Fibroblast of villous mesenchyme (primary cell): ENCODE measurements around the gene XRCC1. TPM values are rescaled to one million over a fixed set of nuclear protein-coding genes. Genes with fewer than 3 reads are reported as not detected.

Experiments
- DNase-seq: peaks from one replicate; pipeline ENCODE4 v3.0.0-alpha.2; 2010; ENCODE audit warnings: low read depth
- H3K4me3 ChIP-seq: 2 replicates; pipeline ENCODE4 v1.5.1; 2011; ENCODE audit warnings: low read depth, mild to moderate bottlenecking, low read length
- CTCF ChIP-seq: IDR thresholded peaks from 2 replicates; pipeline ENCODE4 v1.5.1; 2012; ENCODE audit warnings: low read depth, mild to moderate bottlenecking, low read length; ENCODE audit not compliant: insufficient read depth
- total RNA-seq: library from RNA; depleted of rRNA; stranded (reverse); fragments of >200 nt; gene quantifications from 2 replicates; pipeline ENCODE4 v1.2.3, GENCODE V29; 2012

XRCC1 gene
- total RNA-seq, 1 donor, result 28.9 TPM

DNA sequence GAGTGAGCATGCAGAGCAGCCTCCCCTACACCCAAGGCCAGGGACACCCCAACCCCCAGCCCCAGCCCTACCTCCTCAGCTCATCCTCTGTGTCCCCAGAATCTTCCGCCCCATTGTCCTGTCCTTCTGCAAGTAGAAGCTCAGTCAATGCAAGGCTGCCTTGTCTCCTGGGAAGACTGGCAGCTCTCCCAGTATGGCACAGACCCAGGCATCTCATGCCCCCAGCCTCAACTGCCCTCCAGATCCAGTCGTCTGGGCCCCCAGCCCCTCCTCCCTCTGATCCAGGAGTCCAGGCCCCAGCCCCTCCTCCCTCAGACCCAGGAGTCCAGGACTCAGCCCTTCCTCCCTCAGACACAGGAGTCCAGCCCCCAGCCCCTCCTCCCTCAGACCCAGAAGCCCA lies 29.3 kb downstream of the XRCC1 start:
- TF ChIP-seq CTCF, result no peak

DNA sequence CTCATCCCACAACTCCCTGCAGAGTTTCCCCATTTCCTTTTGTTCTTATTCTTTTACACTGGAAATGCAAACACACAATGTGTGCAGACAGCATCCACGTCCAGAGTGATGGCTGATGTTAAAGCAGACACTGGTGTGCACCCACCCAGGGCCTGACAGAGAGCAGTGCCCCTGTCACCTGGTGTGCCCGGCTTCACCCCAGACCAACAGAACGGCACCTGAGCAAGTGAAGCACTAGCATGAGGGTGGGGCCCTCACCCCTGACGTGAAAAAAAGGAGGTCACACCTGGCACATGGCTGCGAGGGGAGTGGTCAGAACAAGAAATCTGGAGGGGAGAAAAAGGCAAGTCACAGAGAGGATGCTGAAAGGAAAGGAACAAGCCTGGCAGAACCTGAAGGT lies 30.1 kb downstream of the XRCC1 start:
- H3K4me3 ChIP-seq, result no peak overlapping the region
- no peak for TF ChIP-seq CTCF
- no peak for DNase-seq

More for the DNA sequence above, 29.3 kb downstream of the XRCC1 start:
- no peak overlapping the region for H3K4me3 ChIP-seq
- DNase-seq, result no peak

- no peak for TF ChIP-seq CTCF
- DNase-seq, result no peak
- no peak overlapping the region for H3K4me3 ChIP-seq
Measured at GRCh38 chr19:43544077-43544476, 31.2 kb downstream of the XRCC1 start.

DNA sequence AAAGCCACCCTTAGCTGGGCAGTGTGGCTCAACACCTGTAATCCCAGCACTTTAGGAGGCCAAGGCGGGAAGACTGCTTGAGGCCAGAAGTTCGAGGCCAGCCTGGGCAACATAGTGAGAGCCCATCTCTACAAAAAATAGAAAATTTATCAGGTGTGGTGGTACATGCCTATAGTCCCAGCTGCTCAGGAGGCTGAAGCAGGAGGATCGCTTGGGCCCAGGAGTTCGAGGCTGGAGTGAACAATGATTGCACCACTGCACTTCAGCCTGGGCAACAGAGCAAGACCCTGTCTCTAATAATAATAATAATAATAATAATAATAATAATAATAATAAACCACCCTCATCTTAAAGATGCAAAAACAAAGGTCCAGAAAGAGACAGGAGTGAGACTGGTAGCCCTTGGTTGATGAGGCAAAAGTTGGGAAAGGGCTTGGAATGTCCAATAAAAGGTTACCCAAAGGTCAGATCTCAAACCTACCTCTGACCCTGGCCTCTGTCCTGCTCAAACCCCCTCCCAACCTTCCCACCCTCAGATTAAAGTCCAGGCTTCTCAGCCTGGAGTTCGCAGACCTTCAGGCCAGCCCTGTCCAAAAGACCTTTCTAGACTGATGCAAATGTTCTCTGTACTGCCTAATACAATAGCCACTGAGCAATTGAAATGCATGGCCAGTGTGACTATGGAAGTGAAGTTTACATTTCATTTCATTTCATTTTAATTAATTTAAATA lies 33.2 kb downstream of the XRCC1 start:
- no peak for DNase-seq
- H3K4me3 ChIP-seq, result no peak overlapping the region
- no peak for TF ChIP-seq CTCF

GRCh38 chr19:43540381-43540780 lies 34.9 kb downstream of the XRCC1 start:
- H3K4me3 ChIP-seq, result no peak overlapping the region
- TF ChIP-seq CTCF, result no peak
- DNase-seq, result no peak

DNA sequence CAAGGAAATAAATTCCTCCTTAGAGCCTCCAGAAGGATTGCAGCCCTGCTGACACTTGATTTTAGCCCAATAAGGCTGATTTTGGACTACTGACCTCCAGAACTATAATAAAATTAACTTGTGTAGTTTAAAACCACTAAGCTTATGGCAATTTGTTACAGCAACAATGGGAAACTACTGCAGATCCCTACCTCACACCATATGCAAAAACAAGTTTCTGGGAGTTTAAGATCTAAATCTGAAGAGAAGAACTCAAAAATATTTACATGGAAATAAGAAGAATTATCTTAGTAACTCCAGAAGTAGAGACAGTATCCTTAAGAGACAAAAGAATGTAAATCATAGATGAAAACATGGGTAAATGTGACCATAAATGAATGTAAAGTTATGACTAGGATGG lies 36.4 kb downstream of the XRCC1 start:
- no peak for DNase-seq
- H3K4me3 ChIP-seq, result no peak overlapping the region
- TF ChIP-seq CTCF, result no peak
